Measurements from ENCODE around the gene PURA. TPM values are rescaled to one million over a fixed set of nuclear protein-coding genes. Genes with fewer than 3 reads are reported as not detected.
A peak's percentile ranks its signal among the peaks of the same experiment; 100 is the strongest.

The PURA gene
- total and polyA plus RNA-seq, 4 donors: 3.5 to 22.1 (median 11.6) TPM

- no peak for TF ChIP-seq CTCF (IDR thresholded peaks at IDR 0.05; ENCODE audit: control extremely low read depth, extremely low read depth)
- Histone ChIP-seq H3K27me3 (ENCODE audit: control insufficient read depth in 3 of 3, insufficient read depth in 3 of 3, low read length in 2 of 3) (peaks cover 0 to 32% (median 25%) of the 10 kb centered on the region in 3 donors), H3K27ac (ENCODE audit: low read depth in 1 of 2, low read length in 1 of 2) (no peak overlapping the region), H3K36me3 (ENCODE audit: control insufficient read depth in 4 of 4, insufficient read depth in 4 of 4, low read length in 4 of 4) (no peaks in the 10 kb centered on the region), H3K4me3 (no peak overlapping the region), H3K9me3 (ENCODE audit: control insufficient read depth in 4 of 4, insufficient read depth in 3 of 4, low read length in 3 of 4) (no peaks in the 10 kb centered on the region), H3K9ac (ENCODE audit: insufficient read depth in 1 of 2, low read length in 2 of 2) (no peak overlapping the region), H3K4me1 (ENCODE audit: control insufficient read depth in 5 of 5, insufficient read depth in 5 of 5, low read length in 5 of 5) (peaks cover 0 to 25% (median 5%) of the 10 kb centered on the region in 5 donors)
- no peak for ATAC-seq (ENCODE audit: insufficient read depth, low FRiP score)
- 95% methylated on average over 2 of the region's 2 CpGs for WGBS, 2 donors
- no peak for DNase-seq
Observed at GRCh38 chr5:140150201-140150600, 36.3 kb downstream of the PURA start.

GRCh38 chr5:140151144-140152021, 37.5 kb downstream of the PURA start:
- TF ChIP-seq CTCF (IDR thresholded peaks at IDR 0.05; ENCODE audit: control extremely low read depth, extremely low read depth): no peak
- Histone ChIP-seq H3K27ac (ENCODE audit: low read depth in 1 of 2, low read length in 1 of 2) (no peak overlapping the region), H3K9me3 (ENCODE audit: control insufficient read depth in 4 of 4, insufficient read depth in 3 of 4, low read length in 3 of 4) (no peaks in the 10 kb centered on the region), H3K4me3 (no peak overlapping the region), H3K9ac (ENCODE audit: insufficient read depth in 1 of 2, low read length in 2 of 2) (no peak overlapping the region), H3K27me3 (ENCODE audit: control insufficient read depth in 3 of 3, insufficient read depth in 3 of 3, low read length in 2 of 3) (peaks cover 0 to 23% (median 21%) of the 10 kb centered on the region in 3 donors), H3K36me3 (ENCODE audit: control insufficient read depth in 4 of 4, insufficient read depth in 4 of 4, low read length in 4 of 4) (no peaks in the 10 kb centered on the region), H3K4me1 (ENCODE audit: control insufficient read depth in 5 of 5, insufficient read depth in 5 of 5, low read length in 5 of 5) (peaks cover 0 to 17% (median 2%) of the 10 kb centered on the region in 5 donors)
- peak; percentile 42 for ATAC-seq (ENCODE audit: insufficient read depth, low FRiP score)
- no peak for DNase-seq
- 68 to 84% methylated on average over 7 of the region's 7 CpGs for WGBS, 2 donors

- 57 to 63% methylated on average over 23 of the region's 23 CpGs for WGBS, 2 donors
- H3K36me3 ChIP-seq (ENCODE audit: control insufficient read depth in 4 of 4, insufficient read depth in 4 of 4, low read length in 4 of 4): no peaks in the 10 kb centered on the region
- H3K4me1 ChIP-seq (ENCODE audit: control insufficient read depth in 5 of 5, insufficient read depth in 5 of 5, low read length in 5 of 5): peaks cover 0 to 16% (median 6%) of the 10 kb centered on the region in 5 donors
- no peak overlapping the region for H3K4me3 ChIP-seq
- peak in 2 of 3 donors; percentile 43 to 46 for DNase-seq
- no peak overlapping the region for H3K9ac ChIP-seq (ENCODE audit: insufficient read depth in 1 of 2, low read length in 2 of 2)
- no peak overlapping the region for H3K27ac ChIP-seq (ENCODE audit: low read depth in 1 of 2, low read length in 1 of 2)
- no peak for ATAC-seq (ENCODE audit: insufficient read depth, low FRiP score)
- H3K27me3 ChIP-seq (ENCODE audit: control insufficient read depth in 3 of 3, insufficient read depth in 3 of 3, low read length in 2 of 3): peaks cover 0 to 15% (median 12%) of the 10 kb centered on the region in 3 donors
- no peak for TF ChIP-seq CTCF (IDR thresholded peaks at IDR 0.05; ENCODE audit: control extremely low read depth, extremely low read depth)
- H3K9me3 ChIP-seq (ENCODE audit: control insufficient read depth in 4 of 4, insufficient read depth in 3 of 4, low read length in 3 of 4): no peaks in the 10 kb centered on the region
Observed at GRCh38 chr5:140152022-140152999, 38.4 kb downstream of the PURA start.
